HepG2 (cell line): ENCODE data around the gene TUBG2. TPM values are rescaled to one million over a fixed set of nuclear protein-coding genes. Genes with fewer than 3 reads are reported as not detected.

Experiments used
- CENPBD1 ChIP-seq: sonication (generic); formaldehyde crosslinking; IDR thresholded peaks from 2 replicates; pipeline ENCODE4 v1.8.0; 2022; ENCODE audit warnings: missing genetic modification reagents, low read depth, mild to moderate bottlenecking, borderline replicate concordance
- HCFC1 ChIP-seq: fragments of 150-350 bp; IDR thresholded peaks from 2 replicates; pipeline ENCODE4 v1.6.1; 2014; ENCODE audit warnings: low read depth, low read length
- THYN1 ChIP-seq: sonication (generic); formaldehyde crosslinking; IDR thresholded peaks from 2 replicates; pipeline ENCODE4 v1.8.1; 2023; ENCODE audit warnings: low read depth, mild to moderate bottlenecking, moderate library complexity, missing genetic modification reagents, borderline replicate concordance
- XBP1 ChIP-seq: sonication (generic); formaldehyde crosslinking; IDR thresholded peaks from 2 replicates; pipeline ENCODE4 v1.5.0; 2020; ENCODE audit warnings: missing genetic modification reagents
- YEATS2 ChIP-seq: sonication (generic); formaldehyde crosslinking; IDR thresholded peaks from 2 replicates; pipeline ENCODE4 v1.4.0; 2020; ENCODE audit warnings: missing genetic modification reagents, borderline replicate concordance
- ZBTB8A ChIP-seq: sonication (generic); formaldehyde crosslinking; IDR thresholded peaks from 2 replicates; pipeline ENCODE4 v1.4.0; 2020; ENCODE audit warnings: mild to moderate bottlenecking, low read depth, missing genetic modification reagents, borderline replicate concordance
- ZNF337 ChIP-seq: sonication (generic); formaldehyde crosslinking; IDR thresholded peaks from 2 replicates; pipeline ENCODE4 v1.5.1; 2020; ENCODE audit warnings: missing genetic modification reagents, low read depth, mild to moderate bottlenecking, borderline replicate concordance
- ZNF414 ChIP-seq: sonication (generic); formaldehyde crosslinking; IDR thresholded peaks from 2 replicates; pipeline ENCODE4 v1.5.0; 2020; ENCODE audit warnings: missing genetic modification reagents
- ZNF460 ChIP-seq: sonication (generic); formaldehyde crosslinking; IDR thresholded peaks from 2 replicates; pipeline ENCODE4 v1.5.1; 2020; ENCODE audit warnings: missing genetic modification reagents, mild to moderate bottlenecking, borderline replicate concordance
- ZNF605 ChIP-seq: sonication (generic); formaldehyde crosslinking; IDR thresholded peaks from 2 replicates; pipeline ENCODE4 v1.8.0; 2022; ENCODE audit warnings: mild to moderate bottlenecking, missing genetic modification reagents
- ZNF670 ChIP-seq: sonication (generic); formaldehyde crosslinking; IDR thresholded peaks from 2 replicates; pipeline ENCODE4 v1.8.0; 2022; ENCODE audit warnings: mild to moderate bottlenecking, missing genetic modification reagents, borderline replicate concordance
- ZNF746 ChIP-seq: sonication (generic); formaldehyde crosslinking; IDR thresholded peaks from 2 replicates; pipeline ENCODE4 v1.8.0; 2022; ENCODE audit warnings: mild to moderate bottlenecking, missing genetic modification reagents
- ZNF766 ChIP-seq: sonication (generic); formaldehyde crosslinking; IDR thresholded peaks from 2 replicates; pipeline ENCODE4 v1.5.0; 2020; ENCODE audit warnings: missing genetic modification reagents, borderline replicate concordance
- ZNF775 ChIP-seq: sonication (generic); formaldehyde crosslinking; IDR thresholded peaks from 2 replicates; pipeline ENCODE4 v1.4.0; 2020; ENCODE audit warnings: missing genetic modification reagents, mild to moderate bottlenecking, moderate library complexity, borderline replicate concordance
- ZUFSP ChIP-seq: sonication (generic); formaldehyde crosslinking; IDR thresholded peaks from 2 replicates; pipeline ENCODE4 v1.9.0; 2021; ENCODE audit warnings: missing genetic modification reagents, mild to moderate bottlenecking, borderline replicate concordance
- polyA plus RNA-seq, 8 experiments: library from polyadenylated mRNA; depleted of rRNA in 3 of 8; stranded (reverse) in 7 of 8; unstranded in 1 of 8; fragments of >200 nt; fragmentation: Illumina TruSeq in 4 of 8; extraction: Trizol in 4 of 8; gene quantifications; 2 replicates each; pipeline versions ENCODE4 v1.2.1 to v1.2.3, GENCODE V29; 2011 to 2016; ENCODE audit warnings: low read depth in 4 of 8, missing spikeins in 1 of 8, mixed read lengths in 1 of 8; ENCODE audit not compliant: insufficient read depth in 1 of 8
- total RNA-seq, 5 experiments: library from RNA; depleted of rRNA; stranded (reverse); fragments of >200 nt; fragmentation: Illumina TruSeq; extraction: Trizol; gene quantifications; 2 replicates each; pipeline ENCODE4 v1.2.3, GENCODE V29; 2016; ENCODE audit warnings: low read depth in 1 of 5
- TF ChIP-seq, protein P1 (sequence below): sonication (generic); formaldehyde crosslinking; IDR thresholded peaks from 2 replicates; pipeline ENCODE4 v1.4.0; 2020; ENCODE audit warnings: missing genetic modification reagents
- TF ChIP-seq, protein P2 (sequence below): sonication (generic); formaldehyde crosslinking; conservative IDR thresholded peaks from 2 replicates; pipeline ENCODE4 v1.8.0; 2022; ENCODE audit warnings: low read depth, missing genetic modification reagents
- TF ChIP-seq, protein P3 (sequence below): sonication (generic); formaldehyde crosslinking; IDR thresholded peaks from 2 replicates; pipeline ENCODE4 v1.8.0; 2022; ENCODE audit warnings: mild to moderate bottlenecking, missing genetic modification reagents, moderate library complexity
- TF ChIP-seq, protein P4 (sequence below): IDR thresholded peaks from 2 replicates; pipeline ENCODE4 v1.6.1; 2012; ENCODE audit warnings: low read depth, low read length, improper control_type of control experiment

TUBG2 gene
- total and polyA plus RNA-seq, 2 of the 13 experiments (the other 11 are each of a cell fraction or from before 2014, with no cell fraction given), result 16.0 to 42.3 TPM

GRCh38 chr17:42677921-42678781 is 19.1 kb downstream of the TUBG2 start (continued):
- TF ChIP-seq, protein P1, sequence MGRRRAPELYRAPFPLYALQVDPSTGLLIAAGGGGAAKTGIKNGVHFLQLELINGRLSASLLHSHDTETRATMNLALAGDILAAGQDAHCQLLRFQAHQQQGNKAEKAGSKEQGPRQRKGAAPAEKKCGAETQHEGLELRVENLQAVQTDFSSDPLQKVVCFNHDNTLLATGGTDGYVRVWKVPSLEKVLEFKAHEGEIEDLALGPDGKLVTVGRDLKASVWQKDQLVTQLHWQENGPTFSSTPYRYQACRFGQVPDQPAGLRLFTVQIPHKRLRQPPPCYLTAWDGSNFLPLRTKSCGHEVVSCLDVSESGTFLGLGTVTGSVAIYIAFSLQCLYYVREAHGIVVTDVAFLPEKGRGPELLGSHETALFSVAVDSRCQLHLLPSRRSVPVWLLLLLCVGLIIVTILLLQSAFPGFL (CRISPR knock-in tag), result no peak
- TF ChIP-seq ZUFSP (CRISPR knock-in tag) (no peak), XBP1 (CRISPR knock-in tag) (no peak), ZNF337 (CRISPR knock-in tag) (no peak), ZNF605 (CRISPR knock-in tag) (peak; percentile 79), HCFC1 (no peak), YEATS2 (CRISPR knock-in tag) (peak; percentile 79), ZNF775 (CRISPR knock-in tag) (no peak), ZNF766 (CRISPR knock-in tag) (peak; percentile 76), ZNF670 (CRISPR knock-in tag) (no peak), THYN1 (CRISPR knock-in tag) (no peak), CENPBD1 (CRISPR knock-in tag) (no peak), ZNF414 (CRISPR knock-in tag) (no peak), ZNF460 (no peak), ZNF746 (CRISPR knock-in tag) (peak; percentile 73), ZBTB8A (CRISPR knock-in tag) (no peak)
- TF ChIP-seq, protein P2, sequence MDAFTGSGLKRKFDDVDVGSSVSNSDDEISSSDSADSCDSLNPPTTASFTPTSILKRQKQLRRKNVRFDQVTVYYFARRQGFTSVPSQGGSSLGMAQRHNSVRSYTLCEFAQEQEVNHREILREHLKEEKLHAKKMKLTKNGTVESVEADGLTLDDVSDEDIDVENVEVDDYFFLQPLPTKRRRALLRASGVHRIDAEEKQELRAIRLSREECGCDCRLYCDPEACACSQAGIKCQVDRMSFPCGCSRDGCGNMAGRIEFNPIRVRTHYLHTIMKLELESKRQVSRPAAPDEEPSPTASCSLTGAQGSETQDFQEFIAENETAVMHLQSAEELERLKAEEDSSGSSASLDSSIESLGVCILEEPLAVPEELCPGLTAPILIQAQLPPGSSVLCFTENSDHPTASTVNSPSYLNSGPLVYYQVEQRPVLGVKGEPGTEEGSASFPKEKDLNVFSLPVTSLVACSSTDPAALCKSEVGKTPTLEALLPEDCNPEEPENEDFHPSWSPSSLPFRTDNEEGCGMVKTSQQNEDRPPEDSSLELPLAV (CRISPR knock-in tag), result no peak
- TF ChIP-seq, protein P3, sequence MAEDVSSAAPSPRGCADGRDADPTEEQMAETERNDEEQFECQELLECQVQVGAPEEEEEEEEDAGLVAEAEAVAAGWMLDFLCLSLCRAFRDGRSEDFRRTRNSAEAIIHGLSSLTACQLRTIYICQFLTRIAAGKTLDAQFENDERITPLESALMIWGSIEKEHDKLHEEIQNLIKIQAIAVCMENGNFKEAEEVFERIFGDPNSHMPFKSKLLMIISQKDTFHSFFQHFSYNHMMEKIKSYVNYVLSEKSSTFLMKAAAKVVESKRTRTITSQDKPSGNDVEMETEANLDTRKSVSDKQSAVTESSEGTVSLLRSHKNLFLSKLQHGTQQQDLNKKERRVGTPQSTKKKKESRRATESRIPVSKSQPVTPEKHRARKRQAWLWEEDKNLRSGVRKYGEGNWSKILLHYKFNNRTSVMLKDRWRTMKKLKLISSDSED (CRISPR knock-in tag), result no peak
- TF ChIP-seq, protein P4, sequence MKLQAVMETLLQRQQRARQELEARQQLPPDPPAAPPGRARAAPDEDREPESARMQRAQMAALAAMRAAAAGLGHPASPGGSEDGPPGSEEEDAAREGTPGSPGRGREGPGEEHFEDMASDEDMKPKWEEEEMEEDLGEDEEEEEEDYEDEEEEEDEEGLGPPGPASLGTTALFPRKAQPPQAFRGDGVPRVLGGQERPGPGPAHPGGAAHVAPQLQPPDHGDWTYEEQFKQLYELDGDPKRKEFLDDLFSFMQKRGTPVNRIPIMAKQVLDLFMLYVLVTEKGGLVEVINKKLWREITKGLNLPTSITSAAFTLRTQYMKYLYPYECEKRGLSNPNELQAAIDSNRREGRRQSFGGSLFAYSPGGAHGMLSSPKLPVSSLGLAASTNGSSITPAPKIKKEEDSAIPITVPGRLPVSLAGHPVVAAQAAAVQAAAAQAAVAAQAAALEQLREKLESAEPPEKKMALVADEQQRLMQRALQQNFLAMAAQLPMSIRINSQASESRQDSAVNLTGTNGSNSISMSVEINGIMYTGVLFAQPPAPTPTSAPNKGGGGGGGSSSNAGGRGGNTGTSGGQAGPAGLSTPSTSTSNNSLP, result peak; percentile 51
